ENCODE results near the gene REC8.

GRCh38 chr14:24157331-24157730, 14.5 kb upstream of the REC8 start:
- TF ChIP-seq, protein P1, sequence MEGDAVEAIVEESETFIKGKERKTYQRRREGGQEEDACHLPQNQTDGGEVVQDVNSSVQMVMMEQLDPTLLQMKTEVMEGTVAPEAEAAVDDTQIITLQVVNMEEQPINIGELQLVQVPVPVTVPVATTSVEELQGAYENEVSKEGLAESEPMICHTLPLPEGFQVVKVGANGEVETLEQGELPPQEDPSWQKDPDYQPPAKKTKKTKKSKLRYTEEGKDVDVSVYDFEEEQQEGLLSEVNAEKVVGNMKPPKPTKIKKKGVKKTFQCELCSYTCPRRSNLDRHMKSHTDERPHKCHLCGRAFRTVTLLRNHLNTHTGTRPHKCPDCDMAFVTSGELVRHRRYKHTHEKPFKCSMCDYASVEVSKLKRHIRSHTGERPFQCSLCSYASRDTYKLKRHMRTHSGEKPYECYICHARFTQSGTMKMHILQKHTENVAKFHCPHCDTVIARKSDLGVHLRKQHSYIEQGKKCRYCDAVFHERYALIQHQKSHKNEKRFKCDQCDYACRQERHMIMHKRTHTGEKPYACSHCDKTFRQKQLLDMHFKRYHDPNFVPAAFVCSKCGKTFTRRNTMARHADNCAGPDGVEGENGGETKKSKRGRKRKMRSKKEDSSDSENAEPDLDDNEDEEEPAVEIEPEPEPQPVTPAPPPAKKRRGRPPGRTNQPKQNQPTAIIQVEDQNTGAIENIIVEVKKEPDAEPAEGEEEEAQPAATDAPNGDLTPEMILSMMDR (IDR thresholded peaks at IDR 0.05; ENCODE audit: borderline replicate concordance, extremely low read depth, low read length, poor library complexity, severe bottlenecking): no peak
- TF ChIP-seq EZH2 (IDR thresholded peaks at IDR 0.05; ENCODE audit: borderline replicate concordance, low read depth, low read length, severe bottlenecking): no peak

Data from DND-41 (cell line).